ENCODE measurements around the gene ARL11.

ARL11 gene

DNA sequence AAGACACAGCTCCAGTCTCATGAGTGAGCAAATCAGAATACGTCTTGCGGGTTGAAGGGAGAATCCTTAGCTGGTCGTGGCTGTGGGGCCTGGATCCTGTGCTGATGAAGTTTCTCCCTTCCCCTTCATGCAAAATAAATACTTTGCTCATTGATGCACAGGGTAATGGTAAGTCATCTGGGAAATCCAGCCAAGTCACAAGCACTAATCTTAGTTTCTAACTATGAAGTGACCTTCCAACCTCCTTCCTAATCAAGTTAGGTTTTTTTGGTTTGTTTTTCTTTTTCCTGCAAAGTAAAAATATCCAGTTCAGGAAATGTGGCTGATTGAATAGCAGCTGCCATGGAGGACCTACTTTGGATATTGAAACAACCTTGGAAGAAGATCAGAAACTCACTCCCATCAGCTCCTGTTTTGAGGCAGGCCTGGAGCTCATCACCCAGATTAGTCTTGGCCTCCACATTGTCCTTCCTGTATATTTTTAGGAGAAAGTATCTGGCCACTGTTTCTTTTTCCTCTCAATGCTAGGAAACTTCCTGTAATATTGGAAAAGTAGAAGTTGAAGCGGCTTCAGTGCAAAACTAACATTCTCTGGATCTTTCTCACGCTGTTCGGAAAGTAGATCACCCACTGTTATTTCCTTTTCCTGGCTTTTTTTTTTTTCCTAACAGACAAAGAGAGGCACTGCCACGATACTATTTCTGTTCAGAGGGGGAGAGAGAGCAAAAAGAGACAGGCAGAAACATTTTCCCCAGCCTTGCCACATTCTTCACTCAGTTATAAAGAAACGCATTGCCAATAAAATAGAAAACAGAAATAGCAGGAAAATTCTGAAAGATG, 12.3 kb upstream of the ARL11 start:
- no peak overlapping the region for H3K4me3 ChIP-seq (ENCODE audit: control insufficient read depth, low read depth, low read length)
- TF ChIP-seq, protein P1, sequence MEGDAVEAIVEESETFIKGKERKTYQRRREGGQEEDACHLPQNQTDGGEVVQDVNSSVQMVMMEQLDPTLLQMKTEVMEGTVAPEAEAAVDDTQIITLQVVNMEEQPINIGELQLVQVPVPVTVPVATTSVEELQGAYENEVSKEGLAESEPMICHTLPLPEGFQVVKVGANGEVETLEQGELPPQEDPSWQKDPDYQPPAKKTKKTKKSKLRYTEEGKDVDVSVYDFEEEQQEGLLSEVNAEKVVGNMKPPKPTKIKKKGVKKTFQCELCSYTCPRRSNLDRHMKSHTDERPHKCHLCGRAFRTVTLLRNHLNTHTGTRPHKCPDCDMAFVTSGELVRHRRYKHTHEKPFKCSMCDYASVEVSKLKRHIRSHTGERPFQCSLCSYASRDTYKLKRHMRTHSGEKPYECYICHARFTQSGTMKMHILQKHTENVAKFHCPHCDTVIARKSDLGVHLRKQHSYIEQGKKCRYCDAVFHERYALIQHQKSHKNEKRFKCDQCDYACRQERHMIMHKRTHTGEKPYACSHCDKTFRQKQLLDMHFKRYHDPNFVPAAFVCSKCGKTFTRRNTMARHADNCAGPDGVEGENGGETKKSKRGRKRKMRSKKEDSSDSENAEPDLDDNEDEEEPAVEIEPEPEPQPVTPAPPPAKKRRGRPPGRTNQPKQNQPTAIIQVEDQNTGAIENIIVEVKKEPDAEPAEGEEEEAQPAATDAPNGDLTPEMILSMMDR (conservative IDR thresholded peaks at IDR 0.05; ENCODE audit: control insufficient read depth, insufficient read depth, low read depth, low read length), result no peak
- no peak for DNase-seq (ENCODE audit: low read depth)

DNA sequence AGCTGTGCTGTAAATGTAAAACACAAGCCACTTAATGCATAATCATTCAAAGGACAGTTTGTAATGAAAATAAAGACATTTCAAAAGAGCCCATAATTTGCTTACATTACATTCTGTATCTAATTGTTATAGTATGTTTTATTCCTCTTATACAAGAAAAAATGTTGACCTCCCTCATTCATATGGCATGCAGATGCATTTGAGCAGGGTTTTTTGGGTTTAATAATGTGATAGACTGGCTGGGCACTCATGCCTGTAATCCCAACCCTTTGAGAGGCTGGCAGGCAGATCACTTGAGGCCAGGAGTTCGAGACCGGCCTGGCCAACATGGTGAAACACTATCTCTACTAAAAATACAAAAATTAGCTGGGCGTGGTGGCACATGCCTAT, 11.6 kb upstream of the ARL11 start:
- H3K4me3 ChIP-seq (ENCODE audit: control insufficient read depth, low read depth, low read length), result no peak overlapping the region
- TF ChIP-seq, protein P1 (conservative IDR thresholded peaks at IDR 0.05; ENCODE audit: control insufficient read depth, insufficient read depth, low read depth, low read length), result no peak
- no peak for DNase-seq (ENCODE audit: low read depth)

DNA sequence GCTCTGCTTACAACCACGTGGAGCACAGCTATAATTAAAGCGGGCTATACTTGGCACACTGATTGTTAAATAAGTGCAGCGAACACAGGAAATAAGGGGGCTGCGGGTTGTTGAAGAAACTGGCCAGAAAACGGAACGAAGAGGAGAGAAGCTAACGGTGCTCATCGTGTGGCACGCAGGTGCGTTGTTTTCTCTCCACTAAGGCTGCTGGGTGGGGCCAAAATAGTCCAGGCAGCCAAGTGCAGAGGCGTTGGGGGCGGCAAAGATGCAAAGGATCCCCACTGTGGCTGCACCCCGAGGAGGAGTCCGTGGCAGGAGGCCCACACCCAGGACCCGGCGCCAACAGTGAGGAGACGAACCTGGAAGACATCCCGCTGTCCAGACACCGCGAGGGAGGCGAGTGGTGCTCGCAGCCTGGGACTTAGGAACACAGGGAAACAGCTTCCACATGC, 8.1 kb upstream of the ARL11 start:
- H3K4me3 ChIP-seq (ENCODE audit: control insufficient read depth, low read depth, low read length), result peak overlapping the region; percentile 36
- TF ChIP-seq, protein P1 (conservative IDR thresholded peaks at IDR 0.05; ENCODE audit: control insufficient read depth, insufficient read depth, low read depth, low read length), result no peak
- DNase-seq (ENCODE audit: low read depth), result no peak

DNA sequence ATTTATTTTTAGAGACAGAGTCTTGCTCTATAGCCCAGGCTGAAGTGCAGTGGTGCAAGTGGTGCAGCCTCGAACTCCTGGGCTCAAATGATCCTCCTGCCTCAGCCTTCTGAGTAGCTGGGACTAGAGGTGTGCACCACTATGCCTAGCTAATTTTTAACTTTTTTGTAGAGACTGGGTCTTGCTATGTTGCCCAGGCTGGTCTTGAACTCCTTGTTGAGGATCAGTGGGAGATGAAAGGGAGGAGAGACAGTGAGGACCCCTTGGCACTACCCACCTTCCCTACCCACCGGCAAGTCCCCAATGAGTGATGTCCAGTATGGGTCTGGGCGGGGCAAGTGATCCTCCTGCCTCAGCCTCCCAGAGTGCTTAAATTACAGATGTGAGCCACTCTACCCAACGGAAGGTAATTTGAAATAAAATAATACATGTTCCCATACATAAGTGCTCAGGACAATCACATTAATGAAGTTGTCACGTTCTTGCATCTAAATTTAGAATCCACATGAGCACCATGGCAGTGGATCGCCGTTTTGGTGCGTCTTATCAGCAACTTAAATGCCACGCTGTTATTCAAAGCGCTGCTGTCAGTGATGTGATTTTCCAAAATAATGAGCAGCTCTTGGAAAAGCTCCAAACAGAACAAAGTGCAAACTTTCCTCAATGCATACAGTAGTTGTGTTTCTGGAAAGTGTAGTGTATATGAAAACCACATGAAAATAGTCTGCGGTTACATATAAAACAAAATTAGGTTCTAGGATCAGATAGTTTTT, 5.9 kb upstream of the ARL11 start:
- TF ChIP-seq, protein P1 (conservative IDR thresholded peaks at IDR 0.05; ENCODE audit: control insufficient read depth, insufficient read depth, low read depth, low read length), result no peak
- DNase-seq (ENCODE audit: low read depth), result no peak
- no peak overlapping the region for H3K4me3 ChIP-seq (ENCODE audit: control insufficient read depth, low read depth, low read length)

DNA sequence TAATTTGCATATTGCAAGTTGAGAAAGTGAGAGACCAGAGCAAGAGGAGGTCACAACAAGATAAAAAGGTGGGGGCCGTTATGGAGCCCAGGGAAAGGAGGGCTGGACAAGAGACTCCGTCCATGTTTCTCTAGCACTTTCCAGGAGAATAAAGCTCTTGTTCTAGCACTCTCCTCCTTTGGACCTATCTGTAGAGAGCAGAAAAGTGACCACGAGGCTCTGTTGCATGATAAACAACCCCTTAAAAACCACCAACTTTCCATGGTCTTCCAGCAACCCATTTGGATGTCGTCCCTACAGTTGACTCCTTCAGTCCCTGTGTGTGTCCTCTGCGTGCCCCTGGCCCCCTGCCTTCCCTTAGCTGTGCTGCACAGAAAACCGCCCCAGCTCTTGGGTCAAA, 4.1 kb upstream of the ARL11 start:
- no peak overlapping the region for H3K4me3 ChIP-seq (ENCODE audit: control insufficient read depth, low read depth, low read length)
- no peak for DNase-seq (ENCODE audit: low read depth)
- TF ChIP-seq, protein P1 (conservative IDR thresholded peaks at IDR 0.05; ENCODE audit: control insufficient read depth, insufficient read depth, low read depth, low read length), result no peak

DNA sequence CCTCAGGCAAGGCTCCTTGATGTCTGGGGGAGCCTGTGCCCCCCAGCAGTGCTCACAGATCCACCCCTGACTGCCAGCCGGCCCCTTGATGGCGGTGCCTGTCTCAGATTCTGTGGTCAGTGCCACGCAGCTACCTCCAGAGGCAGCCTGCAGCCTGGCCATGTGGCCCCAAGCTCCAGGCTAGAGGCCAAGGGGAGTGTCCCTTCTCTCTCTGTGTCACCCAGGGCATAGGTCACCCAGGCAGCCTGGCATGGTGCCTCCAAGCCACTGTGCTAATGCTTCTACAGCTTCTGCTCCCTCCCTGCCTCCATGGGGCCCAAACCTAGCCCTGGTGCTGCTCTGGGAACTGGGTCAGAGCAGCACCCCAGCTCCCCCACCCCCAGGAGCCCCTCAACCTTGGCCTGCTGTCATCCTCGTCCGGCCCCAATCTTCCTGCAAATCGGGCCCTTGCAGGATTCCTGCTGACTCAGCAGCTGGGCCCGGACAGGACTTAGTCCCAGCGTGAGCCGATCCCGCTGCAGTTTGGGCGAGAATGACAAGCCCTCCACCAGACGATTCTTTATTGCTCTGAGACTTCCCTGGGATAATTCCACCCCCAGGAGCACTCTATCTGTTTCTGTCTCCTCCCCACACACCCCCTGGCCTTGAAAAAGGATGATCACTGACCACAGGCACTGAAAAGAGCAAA, 2.8 kb upstream of the ARL11 start:
- TF ChIP-seq, protein P1 (conservative IDR thresholded peaks at IDR 0.05; ENCODE audit: control insufficient read depth, insufficient read depth, low read depth, low read length), result no peak
- peak; percentile 28 for DNase-seq (ENCODE audit: low read depth)
- no peak overlapping the region for H3K4me3 ChIP-seq (ENCODE audit: control insufficient read depth, low read depth, low read length)

Data from fibroblast of mammary gland (primary cell).